NT2/D1 (cell line): ENCODE results near the gene MUC3A.
"Not testable (repeated sequence)": the region's sequence is repeated elsewhere in the genome, so short reads cannot be mapped to it uniquely, and the experiment has no call there.

Source experiments
- DNase-seq: peaks from one replicate; pipeline ENCODE4 v3.0.0-alpha.2; 2011; ENCODE audit warnings: low read depth, low spot score
- H3K27me3 ChIP-seq: 2 replicates; pipeline ENCODE4 v1.6.0; 2011; ENCODE audit warnings: mild to moderate bottlenecking; ENCODE audit not compliant: insufficient read length, insufficient read depth
- H3K36me3 ChIP-seq: 2 replicates; pipeline ENCODE4 v1.6.1; 2011; ENCODE audit warnings: mild to moderate bottlenecking, low read length, mixed read lengths; ENCODE audit not compliant: insufficient read depth, insufficient read length
- H3K4me1 ChIP-seq: 2 replicates; pipeline ENCODE4 v1.5.1; 2011; ENCODE audit not compliant: insufficient read depth, insufficient read length
- H3K4me3 ChIP-seq: 2 replicates; pipeline ENCODE4 v1.5.1; 2011; ENCODE audit warnings: low read depth; ENCODE audit not compliant: insufficient read length
- H3K9ac ChIP-seq: 2 replicates; pipeline ENCODE4 v1.6.0; 2011; ENCODE audit warnings: low read depth; ENCODE audit not compliant: insufficient read length
- H3K9me3 ChIP-seq: 2 replicates; pipeline ENCODE4 v1.5.1; 2011; ENCODE audit warnings: mild to moderate bottlenecking, low read length; ENCODE audit not compliant: insufficient read depth
- SUZ12 ChIP-seq: IDR thresholded peaks from 2 replicates; pipeline ENCODE4 v1.6.1; 2011; ENCODE audit not compliant: insufficient read length, insufficient read depth; ENCODE audit errors: extremely low read depth
- YY1 ChIP-seq: IDR thresholded peaks from 2 replicates; pipeline ENCODE4 v1.6.1; 2011; ENCODE audit not compliant: insufficient read length, insufficient read depth
- ZNF274 ChIP-seq: IDR thresholded peaks from 2 replicates; pipeline ENCODE4 v1.6.1; 2011; ENCODE audit warnings: mild to moderate bottlenecking, low read depth, low read length

Gene MUC3A

DNA sequence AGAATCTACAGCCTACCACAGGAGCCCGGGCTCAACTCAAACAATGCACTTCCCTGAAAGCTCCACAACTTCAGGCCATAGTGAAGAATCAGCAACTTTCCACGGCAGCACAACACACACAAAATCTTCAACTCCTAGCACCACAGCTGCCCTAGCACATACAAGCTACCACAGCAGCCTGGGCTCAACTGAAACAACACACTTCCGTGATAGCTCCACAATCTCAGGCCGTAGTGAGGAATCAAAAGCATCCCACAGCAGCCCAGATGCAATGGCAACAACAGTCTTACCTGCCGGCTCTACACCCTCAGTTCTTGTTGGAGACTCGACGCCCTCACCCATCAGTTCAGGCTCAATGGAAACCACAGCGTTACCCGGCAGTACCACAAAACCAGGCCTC, 42.3 kb downstream of the MUC3A start:
- Histone ChIP-seq H3K9ac (no peak overlapping the region), H3K36me3 (no peaks in the 10 kb centered on the region), H3K4me3 (no peak overlapping the region), H3K4me1 (peaks cover 1% of the 10 kb centered on the region), H3K27me3 (no peaks in the 10 kb centered on the region), H3K9me3 (no peaks in the 10 kb centered on the region)
- no peak for DNase-seq
- TF ChIP-seq YY1: no peak
- no peak for TF ChIP-seq ZNF274
- no peak for TF ChIP-seq SUZ12

- not testable (repeated sequence) for H3K27me3 ChIP-seq, H3K9me3 ChIP-seq
Measured at GRCh38 chr7:100992280-100992679, 42.9 kb downstream of the MUC3A start.

GRCh38 chr7:100994671-100995070, 45.3 kb downstream of the MUC3A start:
- H3K4me1 ChIP-seq, H3K9me3 ChIP-seq, H3K27me3 ChIP-seq, H3K4me3 ChIP-seq, H3K36me3 ChIP-seq, H3K9ac ChIP-seq, DNase-seq: not testable (repeated sequence)

More at GRCh38 chr7:100992280-100992679, 42.9 kb downstream of the MUC3A start:
- not testable (repeated sequence) for DNase-seq, H3K36me3 ChIP-seq, H3K9ac ChIP-seq, H3K4me3 ChIP-seq, H3K4me1 ChIP-seq

DNA sequence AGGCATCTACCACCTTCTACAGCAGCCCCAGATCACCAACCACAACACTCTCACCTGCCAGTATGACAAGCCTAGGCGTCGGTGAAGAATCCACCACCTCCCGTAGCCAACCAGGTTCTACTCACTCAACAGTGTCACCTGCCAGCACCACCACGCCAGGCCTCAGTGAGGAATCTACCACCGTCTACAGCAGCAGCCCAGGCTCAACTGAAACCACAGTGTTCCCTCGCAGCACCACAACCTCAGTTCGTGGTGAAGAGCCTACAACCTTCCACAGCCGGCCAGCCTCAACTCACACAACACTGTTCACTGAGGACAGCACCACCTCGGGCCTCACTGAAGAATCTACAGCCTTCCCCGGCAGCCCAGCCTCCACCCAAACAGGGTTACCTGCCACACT, 49.2 kb downstream of the MUC3A start:
- not testable (repeated sequence) for H3K36me3 ChIP-seq, H3K4me1 ChIP-seq, H3K9me3 ChIP-seq, DNase-seq, H3K9ac ChIP-seq, H3K27me3 ChIP-seq, H3K4me3 ChIP-seq

- H3K4me1 ChIP-seq, H3K9me3 ChIP-seq, H3K36me3 ChIP-seq, H3K27me3 ChIP-seq, H3K4me3 ChIP-seq, DNase-seq, H3K9ac ChIP-seq: not testable (repeated sequence)
Measured at GRCh38 chr7:100999334-100999733, 50.0 kb downstream of the MUC3A start.

DNA sequence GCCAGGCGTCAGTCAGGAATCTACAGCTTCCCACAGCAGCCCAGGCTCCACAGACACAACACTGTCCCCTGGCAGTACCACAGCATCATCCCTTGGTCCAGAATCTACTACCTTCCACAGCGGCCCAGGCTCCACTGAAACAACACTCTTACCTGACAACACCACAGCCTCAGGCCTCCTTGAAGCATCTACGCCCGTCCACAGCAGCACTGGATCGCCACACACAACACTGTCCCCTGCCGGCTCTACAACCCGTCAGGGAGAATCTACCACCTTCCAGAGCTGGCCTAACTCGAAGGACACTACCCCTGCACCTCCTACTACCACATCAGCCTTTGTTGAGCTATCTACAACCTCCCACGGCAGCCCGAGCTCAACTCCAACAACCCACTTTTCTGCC, 50.7 kb downstream of the MUC3A start:
- not testable (repeated sequence) for H3K27me3 ChIP-seq, H3K4me1 ChIP-seq, H3K9me3 ChIP-seq, H3K4me3 ChIP-seq, H3K9ac ChIP-seq, DNase-seq, H3K36me3 ChIP-seq

- H3K9ac ChIP-seq, H3K4me1 ChIP-seq, H3K36me3 ChIP-seq, H3K9me3 ChIP-seq, H3K27me3 ChIP-seq, DNase-seq, H3K4me3 ChIP-seq: not testable (repeated sequence)
Measured at GRCh38 chr7:101002333-101002732, 53.0 kb downstream of the MUC3A start.

DNA sequence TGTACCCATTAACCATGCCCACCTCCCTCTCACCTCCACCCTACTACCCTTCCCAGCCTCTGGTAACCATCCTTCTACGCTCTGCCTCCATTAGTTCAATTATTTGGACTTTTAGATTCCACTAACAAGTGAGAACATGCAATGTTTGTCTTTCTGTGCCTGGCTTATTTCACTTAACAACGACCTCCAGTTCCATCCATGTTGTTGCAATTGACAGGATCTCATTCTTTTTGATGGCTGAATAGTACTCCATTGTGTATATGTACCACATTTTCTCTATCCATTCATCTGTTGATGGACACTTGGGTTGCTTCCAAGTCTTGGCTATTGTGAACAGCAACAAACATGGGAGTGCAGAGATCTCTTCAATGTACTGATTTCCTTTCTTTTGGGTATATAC, 58.0 kb downstream of the MUC3A start:
- H3K4me1 ChIP-seq: not testable (repeated sequence)

GRCh38 chr7:101009629-101010028, 60.3 kb downstream of the MUC3A start:
- DNase-seq: no peak
- no peak overlapping the region for H3K4me3 ChIP-seq
- TF ChIP-seq YY1 (no peak), SUZ12 (no peak), ZNF274 (no peak)
- H3K36me3 ChIP-seq: peaks cover 29% of the 10 kb centered on the region
- no peaks in the 10 kb centered on the region for H3K27me3 ChIP-seq
- H3K4me1 ChIP-seq: no peaks in the 10 kb centered on the region
- no peaks in the 10 kb centered on the region for H3K9me3 ChIP-seq
- no peak overlapping the region for H3K9ac ChIP-seq

More for the DNA sequence above, 58.0 kb downstream of the MUC3A start:
- peaks cover 15% of the 10 kb centered on the region for H3K36me3 ChIP-seq
- not testable (repeated sequence) for H3K27me3 ChIP-seq, H3K4me3 ChIP-seq, H3K9ac ChIP-seq, DNase-seq, H3K9me3 ChIP-seq
